22Rv1 (cell line): ENCODE measurements around the gene ERBB2.

ENCODE experiments used
- ZFX ChIP-seq: fragments of 450-650 bp; IDR thresholded peaks from 2 replicates; pipeline ENCODE4 v1.6.1; 2017; ENCODE audit warnings: antibody characterized with exemption, borderline replicate concordance
- TF ChIP-seq, protein P1 (sequence below): fragments of 450-650 bp; IDR thresholded peaks from 2 replicates; pipeline ENCODE4 v1.5.1; 2017; ENCODE audit warnings: mild to moderate bottlenecking

- TF ChIP-seq, protein P1, sequence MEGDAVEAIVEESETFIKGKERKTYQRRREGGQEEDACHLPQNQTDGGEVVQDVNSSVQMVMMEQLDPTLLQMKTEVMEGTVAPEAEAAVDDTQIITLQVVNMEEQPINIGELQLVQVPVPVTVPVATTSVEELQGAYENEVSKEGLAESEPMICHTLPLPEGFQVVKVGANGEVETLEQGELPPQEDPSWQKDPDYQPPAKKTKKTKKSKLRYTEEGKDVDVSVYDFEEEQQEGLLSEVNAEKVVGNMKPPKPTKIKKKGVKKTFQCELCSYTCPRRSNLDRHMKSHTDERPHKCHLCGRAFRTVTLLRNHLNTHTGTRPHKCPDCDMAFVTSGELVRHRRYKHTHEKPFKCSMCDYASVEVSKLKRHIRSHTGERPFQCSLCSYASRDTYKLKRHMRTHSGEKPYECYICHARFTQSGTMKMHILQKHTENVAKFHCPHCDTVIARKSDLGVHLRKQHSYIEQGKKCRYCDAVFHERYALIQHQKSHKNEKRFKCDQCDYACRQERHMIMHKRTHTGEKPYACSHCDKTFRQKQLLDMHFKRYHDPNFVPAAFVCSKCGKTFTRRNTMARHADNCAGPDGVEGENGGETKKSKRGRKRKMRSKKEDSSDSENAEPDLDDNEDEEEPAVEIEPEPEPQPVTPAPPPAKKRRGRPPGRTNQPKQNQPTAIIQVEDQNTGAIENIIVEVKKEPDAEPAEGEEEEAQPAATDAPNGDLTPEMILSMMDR: no peak
- no peak for TF ChIP-seq ZFX
Measured at GRCh38 chr17:39729280-39729851, 29.5 kb downstream of the ERBB2 start.
